ENCODE measurements around the gene CYSRT1. TPM values are rescaled to one million over a fixed set of nuclear protein-coding genes. Genes with fewer than 3 reads are reported as not detected.
A peak's percentile ranks its signal among the peaks of the same experiment; 100 is the strongest.

CYSRT1 gene
- total RNA-seq, 2 experiments from 2014 or later = 1.7 to 2.9 TPM

DNA sequence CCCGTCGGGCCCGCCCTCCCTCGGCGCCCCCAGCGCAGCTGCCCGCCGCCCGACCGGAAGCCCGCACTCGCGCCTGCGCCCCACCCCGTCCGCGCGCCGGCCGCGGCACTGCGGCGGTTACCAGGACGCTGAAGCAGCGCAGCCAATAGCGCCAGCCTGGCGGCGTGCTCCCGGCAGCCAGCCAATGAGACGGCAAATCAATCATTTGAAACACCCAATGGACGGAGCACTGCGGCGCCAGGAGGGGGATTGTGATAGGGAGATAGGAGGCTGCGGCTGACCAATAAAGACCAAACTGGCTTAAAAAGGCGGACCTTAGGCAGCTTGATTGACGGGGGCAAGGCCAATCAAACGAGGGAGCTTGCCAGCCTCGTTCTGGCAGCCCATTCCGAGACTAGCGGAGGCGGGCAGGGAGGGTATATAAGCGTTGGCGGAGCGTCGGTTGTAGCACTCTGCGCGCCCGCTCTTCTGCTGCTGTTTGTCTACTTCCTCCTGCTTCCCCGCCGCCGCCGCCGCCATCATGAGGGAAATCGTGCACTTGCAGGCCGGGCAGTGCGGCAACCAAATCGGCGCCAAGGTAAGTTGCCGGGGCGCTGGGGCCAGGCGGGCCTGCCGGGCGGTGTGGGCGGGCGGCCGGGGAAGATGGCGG, 16.0 kb downstream of the CYSRT1 start, which contains the start of gene TUBB4B:
TUBB4B (plus strand) TSS at position 447 of the 649 bp plus-strand sequence; CDS start at position 521, 74 bp downstream.
- Histone ChIP-seq H2AFZ (ENCODE audit: low read length) (no peak within 1 kb of the TSS; the same call in 1 of the 2 replicates), H4K20me1 (ENCODE audit: insufficient read depth, low read length) (peaks cover 14% of the 10 kb centered on the region), H3K9me2 (ENCODE audit: insufficient read depth, low read length) (no peaks in the 10 kb centered on the region), H3K9me3 (ENCODE audit: low read length) (no peaks in the 10 kb centered on the region), H3K4me2 (ENCODE audit: low read length) (peak within 1 kb of the TSS; percentile 99), H3K4me3 (ENCODE audit: low read depth, low read length, poor library complexity, severe bottlenecking) (peak within 1 kb of the TSS; percentile 98), H3K79me2 (ENCODE audit: insufficient read depth, low read depth, low read length) (peaks cover 34% of the 10 kb centered on the region), H3K4me1 (ENCODE audit: insufficient read depth, low read length, poor library complexity, severe bottlenecking) (peaks cover 54% of the 10 kb centered on the region), H3K27ac (ENCODE audit: low read depth, low read length, poor library complexity, severe bottlenecking) (peak within 1 kb of the TSS; percentile 89), H3K36me3 (ENCODE audit: insufficient read depth, low read length) (peaks cover 28% of the 10 kb centered on the region)
- DNase-seq (ENCODE audit: low spot score) = peak; percentile 100
- TF ChIP-seq EZH2phosphoT487 (IDR thresholded peaks at IDR 0.05; ENCODE audit: borderline replicate concordance, low read depth, low read length) = no peak
- intact Hi-C loops (cut with micrococcal nuclease; ENCODE audit: unreplicated experiment) = loop anchor here (1.0 to 2.0 kb wide), 2 partner anchors 14 to 36 kb away; partner anchors contain the start of genes NELFB and TOR4A
- no TSS peak for BruUV-seq (replicated peaks)
- CTCF ChIA-PET (ENCODE audit: unreplicated experiment) = interaction anchor here (0.6 to 1.0 kb wide), 2 partner anchors 89 to 104 kb away, joined by 3 read pairs; no protein-coding TSS in a partner anchor
- POLR2A ChIA-PET = interaction anchor here (0.7 to 3.3 kb wide), 11 partner anchors 14 to 234 kb away, joined by 3 to 26 read pairs (median 3); partner anchors contain the start of genes NELFB and SAPCD2

DNA sequence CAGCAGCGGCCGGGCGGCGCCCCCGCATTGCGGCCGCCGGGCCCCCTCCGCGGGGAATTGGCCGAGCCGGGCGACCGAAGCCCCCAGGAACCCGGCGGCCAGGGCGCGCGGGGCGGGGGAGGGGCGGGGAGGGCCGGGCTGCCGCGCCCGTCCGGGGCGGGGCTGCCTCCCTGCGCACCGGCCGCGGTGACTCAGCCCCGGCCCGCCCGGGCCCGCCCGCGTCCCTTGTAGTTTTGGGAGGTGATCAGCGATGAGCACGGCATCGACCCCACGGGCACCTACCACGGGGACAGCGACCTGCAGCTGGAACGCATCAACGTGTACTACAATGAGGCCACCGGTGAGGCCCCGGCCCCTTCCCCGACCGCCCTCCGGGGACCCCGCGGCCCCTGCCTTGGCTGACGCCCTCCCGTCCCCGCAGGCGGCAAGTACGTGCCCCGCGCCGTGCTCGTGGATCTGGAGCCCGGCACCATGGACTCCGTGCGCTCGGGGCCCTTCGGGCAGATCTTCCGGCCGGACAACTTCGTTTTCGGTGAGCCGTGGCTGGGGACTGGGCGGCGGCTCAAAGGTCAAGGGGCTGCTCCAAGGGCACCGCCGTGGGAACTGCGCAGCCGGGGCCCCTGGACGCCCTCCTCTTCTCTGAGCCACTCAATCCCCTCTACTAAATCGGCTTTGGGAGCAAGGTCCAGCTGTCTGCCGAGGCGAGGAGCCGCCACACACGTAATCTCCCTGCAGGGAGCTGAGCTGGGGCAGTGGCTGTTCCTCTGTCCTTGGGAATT, 16.7 kb downstream of the CYSRT1 start:
- Histone ChIP-seq H3K4me2 (ENCODE audit: low read length) (peak overlapping the region; percentile 99), H3K4me3 (ENCODE audit: low read depth, low read length, poor library complexity, severe bottlenecking) (peak overlapping the region; percentile 98), H3K79me2 (ENCODE audit: insufficient read depth, low read depth, low read length) (peaks cover 34% of the 10 kb centered on the region), H3K27ac (ENCODE audit: low read depth, low read length, poor library complexity, severe bottlenecking) (peak overlapping the region; percentile 44), H3K9me2 (ENCODE audit: insufficient read depth, low read length) (no peaks in the 10 kb centered on the region), H3K36me3 (ENCODE audit: insufficient read depth, low read length) (peaks cover 28% of the 10 kb centered on the region), H3K4me1 (ENCODE audit: insufficient read depth, low read length, poor library complexity, severe bottlenecking) (peaks cover 54% of the 10 kb centered on the region), H4K20me1 (ENCODE audit: insufficient read depth, low read length) (peaks cover 14% of the 10 kb centered on the region), H2AFZ (ENCODE audit: low read length) (no peak overlapping the region), H3K9me3 (ENCODE audit: low read length) (no peaks in the 10 kb centered on the region)
- no TSS peak for BruUV-seq (replicated peaks)
- intact Hi-C loops (cut with micrococcal nuclease; ENCODE audit: unreplicated experiment) = loop anchor here (1.0 to 2.0 kb wide), 2 partner anchors 14 to 35 kb away; partner anchors contain the start of genes NELFB and TOR4A
- TF ChIP-seq, protein P1, sequence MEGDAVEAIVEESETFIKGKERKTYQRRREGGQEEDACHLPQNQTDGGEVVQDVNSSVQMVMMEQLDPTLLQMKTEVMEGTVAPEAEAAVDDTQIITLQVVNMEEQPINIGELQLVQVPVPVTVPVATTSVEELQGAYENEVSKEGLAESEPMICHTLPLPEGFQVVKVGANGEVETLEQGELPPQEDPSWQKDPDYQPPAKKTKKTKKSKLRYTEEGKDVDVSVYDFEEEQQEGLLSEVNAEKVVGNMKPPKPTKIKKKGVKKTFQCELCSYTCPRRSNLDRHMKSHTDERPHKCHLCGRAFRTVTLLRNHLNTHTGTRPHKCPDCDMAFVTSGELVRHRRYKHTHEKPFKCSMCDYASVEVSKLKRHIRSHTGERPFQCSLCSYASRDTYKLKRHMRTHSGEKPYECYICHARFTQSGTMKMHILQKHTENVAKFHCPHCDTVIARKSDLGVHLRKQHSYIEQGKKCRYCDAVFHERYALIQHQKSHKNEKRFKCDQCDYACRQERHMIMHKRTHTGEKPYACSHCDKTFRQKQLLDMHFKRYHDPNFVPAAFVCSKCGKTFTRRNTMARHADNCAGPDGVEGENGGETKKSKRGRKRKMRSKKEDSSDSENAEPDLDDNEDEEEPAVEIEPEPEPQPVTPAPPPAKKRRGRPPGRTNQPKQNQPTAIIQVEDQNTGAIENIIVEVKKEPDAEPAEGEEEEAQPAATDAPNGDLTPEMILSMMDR (conservative IDR thresholded peaks at IDR 0.05; ENCODE audit: low read length) = no peak
- no peak for TF ChIP-seq EZH2phosphoT487 (IDR thresholded peaks at IDR 0.05; ENCODE audit: borderline replicate concordance, low read depth, low read length)
- CTCF ChIA-PET (ENCODE audit: unreplicated experiment) = interaction anchor here (1.0 kb wide), 1 partner anchor 105 kb away, joined by 3 read pairs; no protein-coding TSS in a partner anchor
- POLR2A ChIA-PET = interaction anchor here (1.0 to 3.3 kb wide), 6 partner anchors 12 to 174 kb away, joined by 3 to 26 read pairs (median 3); partner anchors contain the start of genes NELFB and SAPCD2
- peak; percentile 55 for DNase-seq (ENCODE audit: low spot score)

All from OCI-LY7 (cell line).